Fibroblast of mammary gland (primary cell): Measurements from ENCODE around the gene GPRC5A.
A peak's percentile ranks its signal among the peaks of the same experiment; 100 is the strongest.
"Not testable (repeated sequence)": the region's sequence is repeated elsewhere in the genome, so short reads cannot be mapped to it uniquely, and the experiment has no call there.

Experiments
- DNase-seq: peaks from one replicate; pipeline ENCODE4 v3.0.0-alpha.2; 2010; ENCODE audit warnings: low read depth
- H3K4me3 ChIP-seq: 2 replicates; pipeline ENCODE4 v1.5.1; 2011; ENCODE audit warnings: low read depth, mild to moderate bottlenecking, low read length, moderate library complexity; ENCODE audit not compliant: control insufficient read depth
- CTCF ChIP-seq: conservative IDR thresholded peaks from 2 replicates; pipeline ENCODE4 v1.5.1; 2011; ENCODE audit warnings: low read depth, low read length, inconsistent platforms; ENCODE audit not compliant: control insufficient read depth, insufficient read depth

The GPRC5A gene

GRCh38 chr12:12891080-12891880 lies at the start of gene GPRC5A:
Gene GPRC5A, plus strand, starts transcription at chr12:12891562. Its CDS starts 16,688 bp downstream, at chr12:12908250.
- TF ChIP-seq CTCF: peak; percentile 20
- H3K4me3 ChIP-seq: peak within 1 kb of the TSS; percentile 58
- peak; percentile 97 for DNase-seq

GRCh38 chr12:12845794-12846243 lies 45.5 kb upstream of the GPRC5A start:
- no peak overlapping the region for H3K4me3 ChIP-seq
- DNase-seq: no peak
- TF ChIP-seq CTCF: no peak

GRCh38 chr12:12846780-12847179 lies 44.6 kb upstream of the GPRC5A start:
- H3K4me3 ChIP-seq, DNase-seq: not testable (repeated sequence)

GRCh38 chr12:12853435-12853834 lies 37.9 kb upstream of the GPRC5A start:
- H3K4me3 ChIP-seq: no peak overlapping the region
- no peak for TF ChIP-seq CTCF

GRCh38 chr12:12859690-12860089 lies 31.7 kb upstream of the GPRC5A start:
- DNase-seq: peak; percentile 31
- TF ChIP-seq CTCF: no peak

More at GRCh38 chr12:12853435-12853834, 37.9 kb upstream of the GPRC5A start:
- no peak for DNase-seq

GRCh38 chr12:12864243-12864642 lies 27.1 kb upstream of the GPRC5A start:
- no peak overlapping the region for H3K4me3 ChIP-seq
- no peak for DNase-seq
- no peak for TF ChIP-seq CTCF

More at GRCh38 chr12:12859690-12860089, 31.7 kb upstream of the GPRC5A start:
- H3K4me3 ChIP-seq: no peak overlapping the region

- H3K4me3 ChIP-seq: no peak overlapping the region
- no peak for TF ChIP-seq CTCF
- DNase-seq: no peak
Observed at GRCh38 chr12:12868477-12869235, 22.7 kb upstream of the GPRC5A start.
